HepG2 (cell line): ENCODE measurements around the gene PSMC3IP. TPM values are rescaled to one million over a fixed set of nuclear protein-coding genes. Genes with fewer than 3 reads are reported as not detected.
A peak's percentile ranks its signal among the peaks of the same experiment; 100 is the strongest.

Experiments
- KMT2B ChIP-seq: IDR thresholded peaks from 2 replicates; pipeline ENCODE4 v1.6.1; 2016; ENCODE audit warnings: missing genetic modification reagents, missing compliant biosample characterization
- MBNL3 ChIP-seq: fragments of 250-450 bp; sonication (Bioruptor Pico); conservative IDR thresholded peaks from 2 replicates; pipeline ENCODE4 v1.8.0; 2022; ENCODE audit warnings: mild to moderate bottlenecking, inconsistent platforms
- MED13 ChIP-seq: sonication (generic); formaldehyde crosslinking; IDR thresholded peaks from 2 replicates; pipeline ENCODE4 v1.5.0; 2020; ENCODE audit warnings: missing genetic modification reagents
- RFXANK ChIP-seq: IDR thresholded peaks from 2 replicates; pipeline ENCODE4 v1.6.1; 2016
- SIX1 ChIP-seq: sonication (generic); formaldehyde crosslinking; IDR thresholded peaks from 2 replicates; pipeline ENCODE4 v1.4.0; 2020; ENCODE audit warnings: missing genetic modification reagents, borderline replicate concordance
- SMAD1 ChIP-seq: sonication (generic); formaldehyde crosslinking; IDR thresholded peaks from 2 replicates; pipeline ENCODE4 v1.4.0; 2020; ENCODE audit warnings: missing genetic modification reagents, low read depth, mild to moderate bottlenecking, borderline replicate concordance
- U2AF1 ChIP-seq: fragments of 200-400 bp; formaldehyde crosslinking; optimal IDR thresholded peaks from 2 replicates; pipeline ENCODE3; 2017; ENCODE audit warnings: mild to moderate bottlenecking, low read depth, low read length
- ZFP82 ChIP-seq: sonication (generic); formaldehyde crosslinking; IDR thresholded peaks from 2 replicates; pipeline ENCODE4 v1.5.1; 2020; ENCODE audit warnings: mild to moderate bottlenecking, missing genetic modification reagents, borderline replicate concordance
- ZNF292 ChIP-seq: sonication (generic); formaldehyde crosslinking; IDR thresholded peaks from 2 replicates; pipeline ENCODE4 v1.8.1; 2022; ENCODE audit warnings: mild to moderate bottlenecking, low read depth, missing genetic modification reagents, borderline replicate concordance
- ZNF296 ChIP-seq: sonication (generic); formaldehyde crosslinking; conservative IDR thresholded peaks from 2 replicates; pipeline ENCODE4 v1.5.0; 2020; ENCODE audit warnings: mild to moderate bottlenecking, missing genetic modification reagents
- ZNF335 ChIP-seq: sonication (generic); formaldehyde crosslinking; IDR thresholded peaks from 2 replicates; pipeline ENCODE4 v1.4.0; 2020; ENCODE audit warnings: missing genetic modification reagents
- ZNF547 ChIP-seq: sonication (generic); formaldehyde crosslinking; IDR thresholded peaks from 2 replicates; pipeline ENCODE4 v1.5.1; 2020; ENCODE audit warnings: mild to moderate bottlenecking, missing genetic modification reagents
- ZNF614 ChIP-seq: IDR thresholded peaks from 2 replicates; pipeline ENCODE4 v1.6.1; 2018; ENCODE audit warnings: missing biosample characterization, missing genetic modification reagents, inconsistent platforms, borderline replicate concordance
- ZNF710 ChIP-seq: sonication (generic); formaldehyde crosslinking; IDR thresholded peaks from 2 replicates; pipeline ENCODE4 v1.5.0; 2020; ENCODE audit warnings: mild to moderate bottlenecking, missing genetic modification reagents, borderline replicate concordance
- ZNF740 ChIP-seq: sonication (generic); formaldehyde crosslinking; IDR thresholded peaks from 2 replicates; pipeline ENCODE4 v1.4.0; 2020; ENCODE audit warnings: missing genetic modification reagents
- ZNF781 ChIP-seq: sonication (generic); formaldehyde crosslinking; IDR thresholded peaks from 2 replicates; pipeline ENCODE4 v1.5.1; 2020; ENCODE audit warnings: borderline replicate concordance, mild to moderate bottlenecking, missing genetic modification reagents; ENCODE audit errors: not compliant biosample characterization
- polyA plus RNA-seq, 8 experiments: library from polyadenylated mRNA; depleted of rRNA in 3 of 8; stranded (reverse) in 7 of 8; unstranded in 1 of 8; fragments of >200 nt; fragmentation: Illumina TruSeq in 4 of 8; extraction: Trizol in 4 of 8; gene quantifications; 2 replicates each; pipeline versions ENCODE4 v1.2.1 to v1.2.3, GENCODE V29; 2011 to 2016; ENCODE audit warnings: low read depth in 4 of 8, missing spikeins in 1 of 8, mixed read lengths in 1 of 8; ENCODE audit not compliant: insufficient read depth in 1 of 8
- total RNA-seq, 5 experiments: library from RNA; depleted of rRNA; stranded (reverse); fragments of >200 nt; fragmentation: Illumina TruSeq; extraction: Trizol; gene quantifications; 2 replicates each; pipeline ENCODE4 v1.2.3, GENCODE V29; 2016; ENCODE audit warnings: low read depth in 1 of 5
- TF ChIP-seq, protein P1 (sequence below): sonication (generic); formaldehyde crosslinking; IDR thresholded peaks from 2 replicates; pipeline ENCODE4 v1.4.0; 2020; ENCODE audit warnings: mild to moderate bottlenecking, missing genetic modification reagents
- TF ChIP-seq, protein P2 (sequence below): sonication (generic); formaldehyde crosslinking; IDR thresholded peaks from 2 replicates; pipeline ENCODE4 v1.5.1; 2020; ENCODE audit warnings: mild to moderate bottlenecking, missing genetic modification reagents, moderate library complexity
- TF ChIP-seq, protein P3 (sequence below): sonication (generic); formaldehyde crosslinking; IDR thresholded peaks from 2 replicates; pipeline ENCODE4 v1.4.0; 2020; ENCODE audit warnings: mild to moderate bottlenecking, low read depth, missing genetic modification reagents

Gene PSMC3IP
- total and polyA plus RNA-seq, 2 of the 13 experiments (the other 11 are each of a cell fraction or from before 2014, with no cell fraction given), result 6.5 to 22.4 TPM

DNA sequence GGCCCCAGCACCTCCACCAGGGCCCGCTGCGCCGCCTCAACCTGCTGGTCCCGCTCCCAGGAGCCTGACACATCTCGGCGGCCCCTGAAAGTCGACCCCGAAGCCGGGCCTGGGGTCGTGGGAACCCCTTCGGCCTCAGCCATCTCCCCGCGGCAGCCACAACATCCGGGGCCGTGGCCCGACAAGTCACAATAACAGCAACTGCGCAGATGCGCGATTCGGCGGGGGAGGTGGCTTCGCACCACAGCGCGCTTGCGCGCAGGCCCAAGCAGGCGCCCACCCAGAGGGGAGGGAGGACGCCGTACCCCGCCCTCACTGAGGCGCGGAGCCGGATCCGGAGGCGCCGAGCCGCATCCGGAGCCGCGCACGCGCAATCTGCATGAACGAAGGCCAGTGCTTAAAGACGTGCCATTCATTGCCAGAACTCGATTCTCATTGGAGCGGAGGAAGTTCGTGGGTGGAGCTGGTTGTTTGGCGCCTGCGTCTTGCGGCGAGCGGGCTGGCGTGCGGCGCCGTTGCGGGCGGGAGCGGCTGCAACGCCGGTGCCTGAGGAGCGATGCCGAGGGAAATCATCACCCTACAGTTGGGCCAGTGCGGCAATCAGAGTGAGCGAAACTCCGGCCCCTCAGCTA, 31.8 kb upstream of the PSMC3IP start, which contains the start of the genes RETREG3 and TUBG1 (continued):
- TF ChIP-seq ZNF710, result peak; percentile 20; the same call in 1 of the 2 replicates
- TF ChIP-seq ZNF740 (CRISPR knock-in tag), result peak; percentile 70
- no peak; the same call in 1 of the 2 replicates for TF ChIP-seq SIX1 (CRISPR knock-in tag)
- TF ChIP-seq ZNF781 (CRISPR knock-in tag), result no peak
- TF ChIP-seq ZNF296 (CRISPR knock-in tag), result no peak
- peak; percentile 97 for TF ChIP-seq ZNF547 (CRISPR knock-in tag)
- TF ChIP-seq, protein P1, sequence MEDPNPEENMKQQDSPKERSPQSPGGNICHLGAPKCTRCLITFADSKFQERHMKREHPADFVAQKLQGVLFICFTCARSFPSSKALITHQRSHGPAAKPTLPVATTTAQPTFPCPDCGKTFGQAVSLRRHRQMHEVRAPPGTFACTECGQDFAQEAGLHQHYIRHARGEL (CRISPR knock-in tag), result 0 out of 2 replicates have a peak, but pooled peaks have one; percentile 45
- TF ChIP-seq MED13, result peak; percentile 81
- no peak; the same call in 1 of the 2 replicates for TF ChIP-seq ZNF335 (CRISPR knock-in tag)
- TF ChIP-seq, protein P2, sequence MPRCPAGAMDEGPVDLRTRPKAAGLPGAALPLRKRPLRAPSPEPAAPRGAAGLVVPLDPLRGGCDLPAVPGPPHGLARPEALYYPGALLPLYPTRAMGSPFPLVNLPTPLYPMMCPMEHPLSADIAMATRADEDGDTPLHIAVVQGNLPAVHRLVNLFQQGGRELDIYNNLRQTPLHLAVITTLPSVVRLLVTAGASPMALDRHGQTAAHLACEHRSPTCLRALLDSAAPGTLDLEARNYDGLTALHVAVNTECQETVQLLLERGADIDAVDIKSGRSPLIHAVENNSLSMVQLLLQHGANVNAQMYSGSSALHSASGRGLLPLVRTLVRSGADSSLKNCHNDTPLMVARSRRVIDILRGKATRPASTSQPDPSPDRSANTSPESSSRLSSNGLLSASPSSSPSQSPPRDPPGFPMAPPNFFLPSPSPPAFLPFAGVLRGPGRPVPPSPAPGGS, result peak; percentile 97
- TF ChIP-seq U2AF1, result peak; percentile 46
- peak; percentile 86; the same call in 1 of the 2 replicates for TF ChIP-seq ZNF292 (CRISPR knock-in tag)
- TF ChIP-seq KMT2B (CRISPR knock-in tag), result peak; percentile 50; the same call in 1 of the 2 replicates
- TF ChIP-seq ZFP82 (CRISPR knock-in tag), result no peak
- 0 out of 2 replicates have a peak, but pooled peaks have one; percentile 63 for TF ChIP-seq SMAD1
- TF ChIP-seq ZNF614 (CRISPR knock-in tag), result peak; percentile 85; the same call in 1 of the 2 replicates
- no peak for TF ChIP-seq RFXANK
- TF ChIP-seq, protein P3, sequence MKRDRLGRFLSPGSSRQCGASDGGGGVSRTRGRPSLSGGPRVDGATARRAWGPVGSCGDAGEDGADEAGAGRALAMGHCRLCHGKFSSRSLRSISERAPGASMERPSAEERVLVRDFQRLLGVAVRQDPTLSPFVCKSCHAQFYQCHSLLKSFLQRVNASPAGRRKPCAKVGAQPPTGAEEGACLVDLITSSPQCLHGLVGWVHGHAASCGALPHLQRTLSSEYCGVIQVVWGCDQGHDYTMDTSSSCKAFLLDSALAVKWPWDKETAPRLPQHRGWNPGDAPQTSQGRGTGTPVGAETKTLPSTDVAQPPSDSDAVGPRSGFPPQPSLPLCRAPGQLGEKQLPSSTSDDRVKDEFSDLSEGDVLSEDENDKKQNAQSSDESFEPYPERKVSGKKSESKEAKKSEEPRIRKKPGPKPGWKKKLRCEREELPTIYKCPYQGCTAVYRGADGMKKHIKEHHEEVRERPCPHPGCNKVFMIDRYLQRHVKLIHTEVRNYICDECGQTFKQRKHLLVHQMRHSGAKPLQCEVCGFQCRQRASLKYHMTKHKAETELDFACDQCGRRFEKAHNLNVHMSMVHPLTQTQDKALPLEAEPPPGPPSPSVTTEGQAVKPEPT (CRISPR knock-in tag), result no peak; the same call in 1 of the 2 replicates
- no peak for TF ChIP-seq MBNL3 (CRISPR knock-in tag)
